GM18517 (cell line): Measurements from ENCODE around the gene ZNF254.
"Not testable (repeated sequence)": the region's sequence is repeated elsewhere in the genome, so short reads cannot be mapped to it uniquely, and the experiment has no call there.

Experiments
- ATAC-seq: cut with Tn5 transposase; IDR thresholded peaks from one replicate; pipeline ENCODE4 v1.9.1; 2021; ENCODE audit warnings: mild to moderate bottlenecking, moderate library complexity; ENCODE audit not compliant: unreplicated experiment

ZNF254 gene

DNA sequence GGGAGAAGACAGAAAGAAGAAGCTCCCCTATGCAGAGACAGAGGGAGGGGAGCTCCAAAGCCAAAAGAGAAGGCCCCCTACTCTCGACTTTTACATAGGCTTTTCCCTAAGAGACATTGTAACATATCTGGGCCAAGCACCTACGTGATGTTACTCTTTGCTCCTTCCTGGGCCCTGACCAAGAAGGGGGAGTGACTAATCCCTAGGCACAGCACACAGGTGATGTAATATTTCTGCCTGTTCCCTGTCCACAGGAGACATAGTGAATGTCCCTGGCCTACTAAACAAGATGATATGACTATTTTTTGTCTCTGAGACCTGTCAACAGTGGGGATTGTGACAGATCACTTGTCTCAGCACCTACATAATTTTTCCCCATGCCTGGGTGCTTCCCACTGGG, 15.9 kb upstream of the ZNF254 start:
- ATAC-seq = no peak

DNA sequence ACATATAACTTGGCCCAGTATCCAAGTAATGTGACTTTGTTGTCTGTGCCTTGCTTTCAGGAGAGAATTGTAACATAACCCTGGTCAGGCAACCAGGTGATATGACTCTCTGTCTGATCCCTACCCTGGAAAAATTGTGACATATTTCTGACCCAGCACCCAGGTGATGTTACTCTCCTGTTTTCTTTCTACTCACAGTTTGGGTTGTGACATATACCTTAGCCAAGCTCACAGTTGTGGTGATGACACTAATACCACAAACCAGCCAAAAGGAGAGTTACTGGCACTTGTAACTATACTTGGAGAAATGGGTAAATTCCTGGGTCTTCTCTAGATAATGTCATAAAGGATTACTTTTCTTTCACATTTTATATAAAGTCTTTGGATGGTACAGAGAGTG, 14.3 kb upstream of the ZNF254 start:
- ATAC-seq = no peak

GRCh38 chr19:24073807-24074206, 13.2 kb upstream of the ZNF254 start:
- ATAC-seq = no peak

- no peak for ATAC-seq
These were observed 12.1 kb upstream of the ZNF254 start for GRCh38 chr19:24074720-24075454.

- ATAC-seq = not testable (repeated sequence)
These were observed 11.5 kb upstream of the ZNF254 start for GRCh38 chr19:24075530-24075929.

- ATAC-seq = no peak
These were observed 8.3 kb upstream of the ZNF254 start for GRCh38 chr19:24078680-24079079.

- no peak for ATAC-seq
These were observed 5.9 kb upstream of the ZNF254 start for GRCh38 chr19:24081056-24081455.

GRCh38 chr19:24098359-24098758, 11.4 kb downstream of the ZNF254 start:
- no peak for ATAC-seq

GRCh38 chr19:24099829-24100228, 12.8 kb downstream of the ZNF254 start:
- ATAC-seq = no peak

- not testable (repeated sequence) for ATAC-seq
These were observed 13.6 kb downstream of the ZNF254 start for GRCh38 chr19:24100597-24100996.

GRCh38 chr19:24101459-24102115, 14.6 kb downstream of the ZNF254 start:
- ATAC-seq = no peak

- no peak for ATAC-seq
These were observed 40.6 kb downstream of the ZNF254 start for GRCh38 chr19:24127601-24128000.

- no peak for ATAC-seq
These were observed 53.1 kb downstream of the ZNF254 start for GRCh38 chr19:24140099-24140498.

DNA sequence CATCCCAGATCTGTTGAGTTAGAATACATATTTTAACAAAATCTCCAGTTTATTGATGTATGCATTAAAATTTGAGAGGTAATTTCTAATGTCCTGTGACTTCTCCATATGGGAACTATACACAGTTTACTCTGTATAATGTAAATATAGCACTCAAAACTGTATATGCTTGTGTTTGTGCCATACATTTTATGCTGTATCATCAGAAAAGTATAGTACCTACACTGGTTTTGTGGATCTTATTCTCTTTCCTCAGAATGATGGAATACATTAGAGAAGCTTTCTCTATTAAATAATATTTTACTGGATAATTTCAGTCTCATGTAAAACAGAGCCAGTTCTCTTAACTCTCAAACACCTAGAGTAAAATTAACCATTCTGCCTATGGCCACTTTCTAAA, 53.6 kb downstream of the ZNF254 start:
- no peak for ATAC-seq

DNA sequence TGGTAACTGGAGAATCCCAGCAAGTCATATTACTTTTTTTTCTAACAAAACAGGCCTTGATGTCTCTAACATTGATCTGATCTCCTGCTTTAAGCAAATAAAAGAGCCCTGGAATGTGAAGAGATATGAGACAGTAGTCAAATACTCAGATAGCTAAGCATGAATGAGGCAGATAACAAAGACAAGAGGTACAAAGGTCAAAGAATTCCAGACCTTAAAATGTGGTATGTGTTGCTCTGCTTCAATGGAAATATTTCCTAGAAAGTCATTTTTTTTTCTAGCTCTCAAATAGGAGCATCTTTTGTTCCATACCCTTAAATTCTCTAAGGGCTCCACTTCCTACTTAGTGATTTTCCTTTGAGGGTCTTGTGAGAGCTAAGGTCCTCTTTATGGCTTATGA, 54.6 kb downstream of the ZNF254 start:
- no peak for ATAC-seq

DNA sequence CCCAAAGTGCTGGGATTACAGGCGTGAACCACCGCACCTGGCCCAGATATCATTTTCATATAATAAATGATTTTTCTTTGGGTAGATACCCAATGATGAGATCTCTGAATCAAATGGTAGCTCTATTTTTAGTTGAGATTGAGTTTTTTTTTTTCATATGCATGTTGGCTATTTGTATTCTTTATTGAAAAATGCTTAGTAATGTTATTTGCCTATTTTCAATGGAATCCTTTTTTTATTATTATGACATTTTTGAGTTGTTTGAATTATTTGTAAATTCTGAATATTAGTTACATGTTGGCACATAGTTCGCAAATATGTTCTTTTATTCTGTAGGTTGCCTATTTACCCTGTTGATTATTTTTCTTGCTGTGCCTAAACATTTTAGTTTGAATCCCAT, 55.8 kb downstream of the ZNF254 start:
- ATAC-seq = no peak

- no peak for ATAC-seq
These were observed 72.7 kb downstream of the ZNF254 start for GRCh38 chr19:24159707-24160106.

- no peak for ATAC-seq
These were observed 79.1 kb downstream of the ZNF254 start for GRCh38 chr19:24166055-24166454.

- ATAC-seq = no peak
These were observed 86.9 kb downstream of the ZNF254 start for GRCh38 chr19:24173882-24174281.

DNA sequence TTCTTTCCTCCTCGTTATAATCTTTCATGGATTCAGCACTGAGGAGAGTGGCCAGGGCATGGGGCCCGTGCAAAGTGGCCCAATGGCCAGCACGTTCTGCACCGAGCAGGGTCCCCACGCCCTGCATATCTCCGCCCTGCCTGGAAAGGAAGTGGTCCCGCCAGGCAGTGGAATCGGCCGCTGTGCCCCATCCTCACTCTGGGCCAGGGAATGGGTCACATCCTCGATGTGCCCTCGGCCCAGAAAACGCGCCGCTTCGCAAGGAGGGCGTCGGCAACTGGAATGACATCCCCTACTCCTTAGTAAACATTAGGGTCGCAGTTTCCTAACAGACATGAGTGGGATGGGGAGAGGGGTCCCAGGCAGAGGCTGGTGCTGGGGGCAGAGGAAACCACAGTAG, 90.7 kb downstream of the ZNF254 start:
- ATAC-seq = no peak

DNA sequence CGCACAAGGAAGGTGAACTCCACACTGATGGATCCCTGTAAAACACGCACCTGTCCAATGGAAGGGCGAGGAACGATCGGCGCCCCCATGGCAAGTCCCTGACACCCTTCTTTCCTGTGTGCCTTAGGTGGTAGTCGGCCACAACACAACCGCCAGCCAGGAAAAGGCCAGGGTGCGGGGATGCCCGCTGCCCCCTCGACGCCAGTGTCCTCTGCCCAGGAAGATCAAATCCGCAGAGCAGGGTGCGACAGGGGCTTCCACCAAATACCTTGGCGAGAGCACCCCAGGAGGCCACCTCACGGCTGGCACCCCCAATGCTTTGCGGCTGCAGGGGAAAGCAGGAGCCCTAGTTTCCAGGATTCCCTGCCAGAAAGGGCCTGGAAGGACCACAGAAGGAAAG, 91.2 kb downstream of the ZNF254 start:
- ATAC-seq = no peak
